SKM-1 (cell line): ENCODE measurements around the gene EMILIN1.

Source experiments
- DNase-seq: peaks from one replicate; lab custom pipeline; 2025; ENCODE audit not compliant: unreplicated experiment; lab: John Stamatoyannopoulos, UW

EMILIN1 gene

DNA sequence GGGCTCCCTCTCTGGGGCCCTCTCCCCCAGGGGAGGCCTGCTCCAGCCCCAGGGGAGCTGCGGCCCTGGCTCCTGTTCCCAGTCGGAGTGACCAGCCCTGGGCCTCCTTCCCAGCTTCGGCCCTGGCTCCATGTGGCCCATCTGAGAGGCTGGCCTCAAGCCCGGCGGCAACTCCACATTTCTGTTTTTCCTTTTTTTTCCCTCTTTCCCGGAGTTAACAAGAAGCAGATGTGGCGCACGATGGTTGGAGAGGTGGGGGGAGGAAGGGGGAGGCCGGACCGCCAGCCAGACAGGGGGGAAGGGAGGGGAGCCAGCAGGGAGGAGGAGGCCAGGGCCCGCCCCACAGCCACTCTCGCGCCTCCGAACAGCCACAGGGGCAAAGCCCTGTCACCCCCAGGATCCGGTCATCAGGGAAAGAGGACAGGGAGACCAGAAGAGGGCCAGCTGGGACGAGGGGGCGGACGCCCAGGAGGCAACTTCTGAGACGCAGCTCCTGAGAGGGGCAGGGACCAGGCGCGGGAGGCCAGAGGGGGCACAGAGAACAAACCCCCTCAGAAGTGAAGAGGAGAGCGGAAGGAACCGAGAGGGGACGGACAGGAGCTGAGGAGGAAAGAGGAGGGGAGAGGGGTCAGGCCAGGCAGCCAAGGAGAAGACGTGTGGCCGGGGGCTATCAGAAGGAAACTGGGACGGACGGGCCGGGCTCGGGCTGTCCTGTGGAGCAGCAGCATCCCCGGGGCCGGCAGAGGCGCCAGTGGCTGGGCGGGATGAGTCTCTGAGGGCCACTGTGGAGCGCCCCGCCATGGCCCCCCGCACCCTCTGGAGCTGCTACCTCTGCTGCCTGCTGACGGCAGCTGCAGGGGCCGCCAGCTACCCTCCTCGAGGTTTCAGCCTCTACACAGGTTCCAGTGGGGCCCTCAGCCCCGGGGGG, at the start of gene EMILIN1:
EMILIN1 (plus strand) TSS at position 349 of the 928 bp plus-strand sequence; CDS start at position 800, 451 bp downstream.
- DNase-seq: no peak

DNA sequence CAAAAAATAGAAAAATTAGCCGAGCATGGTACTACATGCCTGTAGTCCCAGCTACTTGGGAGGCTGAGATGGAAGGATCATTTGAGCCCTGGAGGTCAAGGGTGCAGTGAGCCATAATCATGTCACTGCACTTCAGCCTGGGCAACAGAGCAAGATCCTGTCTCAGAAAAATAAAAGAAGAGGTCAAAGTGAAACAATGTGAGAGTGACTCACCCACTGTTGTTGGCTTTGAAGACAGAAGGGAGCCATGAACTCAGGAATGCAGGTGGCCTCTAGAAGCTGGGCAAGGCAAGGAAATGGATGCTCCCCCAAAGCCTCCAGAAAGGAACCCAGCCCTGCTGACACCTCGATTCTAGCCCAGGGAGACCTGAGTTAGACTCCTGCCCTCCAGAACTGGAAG, 49.4 kb upstream of the EMILIN1 start:
- DNase-seq: no peak

DNA sequence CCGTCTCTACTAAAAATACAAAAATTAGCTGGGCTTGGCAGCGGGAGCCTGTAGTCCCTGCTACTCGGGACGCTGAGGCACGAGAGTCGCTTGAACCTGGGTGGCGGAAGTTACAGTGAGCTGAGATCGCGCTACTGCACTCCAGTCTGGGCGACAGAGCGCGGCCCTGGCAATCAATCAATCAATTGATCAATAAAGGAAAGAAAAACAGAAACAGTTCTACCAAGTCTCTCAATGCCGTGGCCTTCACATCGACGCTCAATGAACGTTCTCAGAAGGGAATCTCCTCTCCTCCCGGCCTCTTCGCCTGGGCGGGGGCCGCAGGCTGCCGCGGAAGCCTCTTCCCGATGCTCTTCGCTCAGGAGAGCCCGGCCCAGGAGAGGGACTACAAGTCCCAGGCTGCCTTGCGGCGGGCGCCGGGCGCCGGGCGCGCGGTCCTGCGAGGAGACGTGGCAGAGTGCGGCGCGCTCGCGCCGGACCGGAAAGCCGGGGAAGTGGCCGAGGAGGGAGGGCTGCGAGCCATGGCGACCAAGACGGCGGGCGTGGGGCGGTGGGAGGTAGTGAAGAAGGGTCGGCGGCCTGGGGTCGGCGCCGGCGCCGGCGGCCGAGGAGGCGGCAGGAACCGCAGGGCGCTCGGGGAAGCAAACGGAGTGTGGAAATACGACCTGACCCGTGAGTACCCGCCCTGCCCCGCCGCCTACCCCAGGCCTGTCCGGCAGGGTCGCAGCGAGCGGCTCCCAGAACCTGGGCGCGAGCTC, 45.7 kb upstream of the EMILIN1 start, which contains the start of gene TMEM214:
TMEM214 (plus strand) TSS at position 471 of the 758 bp plus-strand sequence; CDS start at position 522, 51 bp downstream.
- peak; percentile 64 for DNase-seq

DNA sequence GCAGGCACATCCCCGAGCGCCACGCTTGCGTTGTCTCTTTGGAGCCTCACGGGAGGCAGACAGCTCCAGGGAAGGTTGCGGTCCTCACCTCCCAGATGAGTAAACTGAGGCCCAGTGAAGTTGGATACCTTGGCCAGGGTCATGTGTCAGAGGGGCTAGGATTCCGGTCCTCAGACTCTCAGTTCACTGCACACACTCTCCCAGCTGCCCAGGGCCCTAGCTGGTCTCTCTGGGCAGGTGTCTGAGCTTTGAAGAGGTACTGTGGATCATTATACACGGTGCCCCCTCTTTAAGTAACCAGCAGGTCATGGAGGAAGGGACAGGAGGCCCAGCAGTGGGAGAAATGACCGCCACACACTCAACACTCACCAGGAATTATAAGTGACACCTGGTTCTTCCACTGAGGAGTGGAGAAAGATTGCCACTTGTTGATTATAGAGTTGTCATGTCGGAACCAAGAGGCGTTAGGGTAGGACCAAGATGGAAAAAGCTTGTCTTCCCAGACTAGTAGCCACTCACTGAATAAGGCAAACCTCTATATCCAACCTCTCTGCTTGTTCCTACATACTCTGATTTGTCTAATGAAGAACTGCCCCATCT, 45.1 kb upstream of the EMILIN1 start:
- no peak for DNase-seq

DNA sequence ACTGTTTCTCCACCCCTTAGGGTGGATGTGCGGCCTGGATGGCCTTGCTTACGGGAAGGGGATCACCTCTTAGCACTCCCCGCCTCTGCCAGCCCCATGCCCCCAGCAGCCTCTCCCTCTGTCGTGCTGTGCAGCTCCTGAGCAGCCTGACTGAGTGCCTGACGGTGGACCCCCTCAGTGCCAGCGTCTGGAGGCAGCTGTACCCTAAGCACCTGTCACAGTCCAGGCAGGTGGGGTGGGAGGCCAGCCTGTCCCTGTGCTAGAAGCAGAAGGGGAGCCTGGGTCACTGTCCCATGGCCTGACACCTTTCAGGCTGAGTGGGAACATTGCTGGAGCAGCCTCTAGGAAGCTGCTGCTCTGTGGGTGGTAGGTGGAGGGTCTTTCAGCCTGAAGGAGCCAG, 40.4 kb upstream of the EMILIN1 start:
- no peak for DNase-seq

DNA sequence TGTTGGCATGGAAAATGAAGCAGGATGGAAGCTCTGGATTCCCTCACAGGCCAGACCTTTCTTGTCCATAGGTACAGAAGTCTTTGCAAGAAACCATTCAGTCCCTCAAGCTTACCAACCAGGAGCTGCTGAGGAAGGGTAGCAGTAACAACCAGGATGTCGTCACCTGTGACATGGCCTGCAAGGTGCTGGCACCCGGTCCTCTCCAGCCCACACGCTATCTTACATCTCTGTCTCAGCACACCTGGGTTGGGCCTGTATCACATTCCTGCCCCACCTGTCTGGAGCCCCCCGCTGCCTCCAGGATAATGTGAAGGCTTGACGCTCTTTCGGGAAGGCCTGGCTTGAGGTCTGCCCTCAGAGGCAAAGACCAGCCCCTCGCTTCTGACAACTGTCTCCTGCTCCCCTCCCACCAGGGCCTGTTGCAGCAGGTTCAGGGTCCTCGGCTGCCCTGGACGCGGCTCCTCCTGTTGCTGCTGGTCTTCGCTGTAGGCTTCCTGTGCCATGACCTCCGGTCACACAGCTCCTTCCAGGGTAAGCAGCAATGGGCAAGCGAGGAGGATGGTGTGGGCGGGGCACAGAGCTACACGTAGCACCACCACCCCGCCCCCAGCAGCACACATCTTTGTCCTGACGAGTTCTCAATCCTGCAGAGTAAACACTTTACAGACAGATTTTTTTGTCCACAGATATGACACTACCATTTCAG, 39.6 kb upstream of the EMILIN1 start:
- DNase-seq: no peak

DNA sequence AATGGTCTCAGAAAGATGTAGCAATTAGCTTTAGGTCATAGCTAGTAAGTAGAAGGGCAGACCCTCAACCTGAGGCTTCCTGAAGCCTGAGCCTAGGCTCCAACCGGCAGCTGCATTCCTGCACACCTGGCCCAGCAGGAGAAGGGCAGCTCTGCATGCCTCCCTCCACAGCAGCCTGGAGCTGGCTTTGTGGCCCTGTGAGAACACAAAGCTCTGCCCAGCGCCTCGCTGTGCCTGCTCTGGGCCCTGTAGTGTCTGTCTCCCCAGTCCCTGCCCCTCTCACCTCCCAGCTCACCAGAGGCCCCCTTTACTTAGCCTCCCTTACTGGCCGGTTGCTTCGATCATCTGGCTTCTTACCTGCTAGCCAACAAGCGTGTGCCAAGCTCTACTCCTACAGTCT, 39.0 kb upstream of the EMILIN1 start:
- no peak for DNase-seq

DNA sequence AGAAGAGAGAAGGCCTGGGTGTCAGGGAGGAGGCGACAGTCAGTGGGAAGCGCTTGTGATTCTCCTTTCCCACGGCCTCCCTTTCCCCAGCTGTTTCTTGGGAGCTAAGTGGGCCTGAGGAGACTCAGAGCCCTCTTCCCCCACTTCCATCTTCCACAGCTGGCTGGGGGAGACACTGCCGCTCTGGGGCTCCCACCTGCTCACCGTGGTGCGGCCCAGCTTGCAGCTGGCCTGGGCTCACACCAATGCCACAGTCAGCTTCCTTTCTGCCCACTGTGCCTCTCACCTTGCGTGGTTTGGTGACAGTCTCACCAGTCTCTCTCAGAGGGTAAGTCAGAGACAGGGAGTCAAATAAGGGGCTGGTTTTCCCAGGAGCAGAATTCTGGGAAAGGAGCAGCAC, 38.5 kb upstream of the EMILIN1 start:
- DNase-seq: no peak

DNA sequence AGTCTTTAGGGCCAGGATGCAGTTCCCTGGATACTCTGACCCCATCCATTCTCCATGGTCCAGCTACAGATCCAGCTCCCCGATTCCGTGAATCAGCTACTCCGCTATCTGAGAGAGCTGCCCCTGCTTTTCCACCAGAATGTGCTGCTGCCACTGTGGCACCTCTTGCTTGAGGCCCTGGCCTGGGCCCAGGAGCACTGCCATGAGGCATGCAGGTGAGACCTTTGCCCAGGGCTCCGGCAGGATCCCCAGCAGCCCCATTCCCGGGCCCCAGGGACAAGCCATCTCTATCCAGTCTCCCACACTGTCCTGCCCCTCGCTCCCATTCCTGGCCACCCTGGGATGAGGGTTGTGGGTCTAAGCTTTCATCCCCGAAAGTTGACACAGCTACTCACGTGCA, 38.1 kb upstream of the EMILIN1 start:
- DNase-seq: no peak

DNA sequence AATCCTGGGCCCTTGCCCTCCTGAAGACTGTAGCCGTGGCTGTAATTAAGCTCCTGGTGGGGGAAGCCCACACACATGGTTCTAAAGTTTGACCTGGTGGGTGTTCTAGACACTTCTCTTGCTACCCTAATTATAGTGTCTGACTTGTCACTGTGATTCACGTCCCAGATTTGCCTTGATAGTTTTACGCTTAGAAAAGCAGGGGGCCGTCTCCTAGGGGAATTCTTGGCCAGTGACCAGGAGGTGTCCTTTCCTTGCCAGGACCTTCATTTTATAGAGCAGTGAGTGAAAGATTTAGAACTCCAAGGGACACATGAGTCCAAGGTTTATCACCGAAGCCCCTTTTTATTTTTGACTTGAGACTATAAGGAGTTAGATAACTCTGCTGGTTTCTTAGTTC, 36.7 kb upstream of the EMILIN1 start:
- no peak for DNase-seq

DNA sequence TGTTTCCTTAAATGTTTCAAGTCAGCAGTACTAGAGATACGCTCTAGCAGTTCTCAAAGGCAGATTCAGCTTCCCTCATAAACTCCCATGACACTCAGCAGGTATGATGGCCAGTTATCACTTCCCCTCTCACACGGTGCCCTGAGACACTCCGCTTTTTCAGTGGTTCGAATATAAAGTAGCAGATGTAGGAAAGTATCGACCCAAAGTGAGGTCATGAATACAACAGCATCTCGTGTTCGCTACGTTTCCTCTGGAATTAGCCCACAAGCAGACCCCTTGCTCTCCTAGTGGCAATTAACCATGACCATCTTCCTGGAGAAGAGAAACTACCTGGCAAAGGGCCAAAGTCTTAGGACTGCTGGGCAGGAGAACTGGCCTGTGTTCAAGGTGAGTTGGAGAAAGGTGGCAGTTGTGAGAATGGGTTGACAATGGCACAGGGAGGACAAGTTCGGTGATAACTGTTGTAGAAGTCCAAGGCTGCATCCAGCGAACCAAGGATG, 36.2 kb upstream of the EMILIN1 start:
- no peak for DNase-seq

DNA sequence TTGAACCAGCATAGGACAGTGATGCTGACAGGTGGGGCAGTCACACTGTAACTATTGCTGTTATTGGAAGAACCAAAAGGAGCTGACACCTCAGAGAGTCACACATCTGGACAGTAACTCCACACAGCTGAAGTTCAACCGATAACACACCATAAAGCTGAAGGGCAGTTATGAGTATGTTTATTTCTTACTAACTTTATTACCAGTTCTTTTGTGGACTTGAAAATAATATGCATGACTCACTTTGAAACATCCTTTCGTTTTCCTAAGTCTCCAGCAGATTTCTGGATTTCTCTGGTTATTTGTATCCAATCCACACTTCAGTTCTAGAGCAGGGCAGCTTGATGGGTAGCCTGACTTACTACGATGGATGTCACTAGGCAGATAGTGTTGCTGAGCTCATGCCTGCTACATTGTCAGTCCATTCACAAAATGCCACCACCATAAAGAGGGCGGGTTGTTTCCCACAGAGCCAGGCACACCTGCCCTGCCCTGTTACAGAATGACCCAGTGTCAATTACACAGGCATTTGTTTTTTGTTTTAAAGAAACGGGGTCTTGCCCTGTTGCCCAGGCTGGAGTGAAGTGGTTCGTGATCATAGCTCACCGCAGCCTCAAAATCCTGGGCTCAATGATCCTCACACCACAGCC, 35.3 kb upstream of the EMILIN1 start:
- DNase-seq: no peak

DNA sequence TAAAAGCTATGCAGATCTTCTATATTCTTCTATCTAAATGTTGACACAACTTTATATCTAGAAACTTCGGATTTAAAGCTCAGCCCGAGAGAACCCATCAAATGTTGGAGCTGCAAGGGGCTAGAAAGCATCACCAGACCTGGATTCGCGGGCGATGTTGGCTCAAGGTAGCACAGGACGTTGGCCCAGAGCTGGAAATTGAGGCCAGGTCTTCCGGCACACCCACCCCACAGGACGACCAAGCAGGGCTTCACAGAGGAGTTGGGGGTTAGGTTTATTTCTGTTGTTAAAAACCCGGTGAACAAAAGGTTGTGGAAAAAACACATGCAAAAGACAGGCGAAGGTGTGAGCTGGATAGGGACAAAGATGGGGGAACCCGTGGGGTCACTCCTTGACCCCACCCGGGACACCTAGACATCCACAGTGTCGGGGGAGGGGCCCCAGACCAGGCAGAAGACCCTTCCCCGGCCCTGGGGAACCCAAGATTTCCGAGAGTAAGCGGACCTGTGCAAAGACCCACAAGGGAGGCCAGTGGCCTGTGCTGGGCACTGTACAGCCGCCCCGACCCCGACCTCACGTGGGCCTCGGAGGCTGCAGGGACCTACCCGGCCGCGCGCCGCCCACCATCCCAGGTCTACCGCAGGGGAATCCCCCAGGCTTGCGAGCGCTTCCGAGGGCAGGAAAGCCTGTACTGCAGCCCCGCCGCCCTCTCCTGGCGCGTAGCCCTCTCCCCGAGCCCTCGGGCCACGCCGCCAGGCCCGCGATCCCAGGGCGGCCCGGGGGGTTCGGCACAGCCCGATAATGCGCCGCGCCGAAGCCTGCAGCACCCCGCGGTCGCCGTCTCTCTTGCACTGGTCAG, 28.8 kb upstream of the EMILIN1 start:
- DNase-seq: no peak

DNA sequence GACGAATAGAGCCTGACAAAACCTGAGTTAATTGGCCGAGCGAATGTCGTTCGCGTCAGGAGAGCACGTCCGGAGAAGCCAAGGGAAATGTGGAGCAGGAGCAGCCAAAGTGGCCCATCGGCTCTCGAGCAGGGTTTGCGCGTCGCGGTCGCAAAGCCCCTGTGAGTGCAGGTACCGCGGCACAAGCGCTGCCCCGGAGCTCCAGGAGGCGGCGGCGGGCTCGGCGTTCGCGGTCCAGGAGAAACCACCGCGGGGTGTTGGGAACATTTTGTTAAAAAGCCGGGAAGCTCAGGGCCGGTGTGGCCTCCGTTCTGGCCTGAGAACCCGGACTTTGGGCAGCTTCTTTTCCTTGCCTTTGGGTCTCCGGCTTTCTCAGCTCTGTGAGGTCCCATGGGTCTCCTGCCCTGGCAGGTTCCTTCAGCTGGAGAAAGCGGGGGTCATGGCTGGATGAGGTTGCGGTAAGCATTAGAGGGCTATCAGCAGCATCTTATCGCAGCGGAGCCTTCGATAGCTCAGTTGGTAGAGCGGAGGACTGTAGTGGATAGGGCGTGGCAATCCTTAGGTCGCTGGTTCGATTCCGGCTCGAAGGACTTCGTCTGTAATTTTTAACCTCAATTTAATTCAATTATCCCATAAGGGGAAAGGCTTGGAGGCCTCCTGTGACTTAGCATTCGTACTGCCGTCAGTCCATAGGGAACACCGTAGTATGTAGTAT, 28.0 kb upstream of the EMILIN1 start:
- DNase-seq: peak; percentile 96

DNA sequence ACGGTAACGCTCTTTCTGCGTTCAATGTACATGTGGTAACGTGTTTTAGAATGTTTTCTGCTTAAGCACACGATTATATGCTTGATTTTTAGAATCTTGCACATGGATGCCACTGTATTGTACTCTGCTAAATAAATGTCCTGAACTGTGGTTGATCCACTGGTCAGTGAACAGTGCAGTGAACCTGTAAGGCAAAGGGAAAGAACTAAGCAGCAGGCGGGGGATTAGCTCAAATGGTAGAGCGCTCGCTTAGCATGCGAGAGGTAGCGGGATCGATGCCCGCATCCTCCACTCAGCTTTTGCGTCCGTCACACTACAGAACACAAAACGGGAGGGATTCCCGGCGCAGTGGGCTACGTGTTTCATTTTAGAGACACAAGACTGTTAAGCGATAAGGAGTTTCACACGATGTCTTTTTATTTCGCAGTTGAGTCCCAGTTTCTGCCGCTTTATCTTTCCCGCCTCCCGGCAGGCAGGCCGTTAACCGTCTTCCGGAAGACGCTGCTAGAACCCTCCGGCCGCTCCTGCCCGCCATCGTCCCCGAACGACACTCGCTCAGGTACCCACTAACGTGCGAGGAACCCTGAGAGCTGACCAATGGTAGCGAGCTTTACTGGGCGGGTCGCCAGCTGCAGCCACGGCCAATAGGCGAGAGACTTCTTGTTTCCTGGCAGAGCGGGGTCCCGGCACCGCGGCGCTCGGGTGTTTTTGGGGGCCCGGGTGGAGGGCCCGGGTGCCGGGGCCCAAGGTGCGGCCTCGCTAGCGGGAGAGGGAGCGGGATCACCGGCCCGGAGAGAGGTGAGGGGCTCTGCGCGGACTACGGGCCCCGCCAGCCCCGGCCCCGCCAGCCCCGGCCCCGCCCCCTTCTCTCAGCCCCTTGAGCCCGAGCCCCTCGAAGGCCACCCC, 27.2 kb upstream of the EMILIN1 start, which contains the start of gene AGBL5:
AGBL5 (plus strand) TSS at position 673 of the 906 bp plus-strand sequence. CDS start 1,291 bp downstream, outside the sequence.
- peak; percentile 86 for DNase-seq

DNA sequence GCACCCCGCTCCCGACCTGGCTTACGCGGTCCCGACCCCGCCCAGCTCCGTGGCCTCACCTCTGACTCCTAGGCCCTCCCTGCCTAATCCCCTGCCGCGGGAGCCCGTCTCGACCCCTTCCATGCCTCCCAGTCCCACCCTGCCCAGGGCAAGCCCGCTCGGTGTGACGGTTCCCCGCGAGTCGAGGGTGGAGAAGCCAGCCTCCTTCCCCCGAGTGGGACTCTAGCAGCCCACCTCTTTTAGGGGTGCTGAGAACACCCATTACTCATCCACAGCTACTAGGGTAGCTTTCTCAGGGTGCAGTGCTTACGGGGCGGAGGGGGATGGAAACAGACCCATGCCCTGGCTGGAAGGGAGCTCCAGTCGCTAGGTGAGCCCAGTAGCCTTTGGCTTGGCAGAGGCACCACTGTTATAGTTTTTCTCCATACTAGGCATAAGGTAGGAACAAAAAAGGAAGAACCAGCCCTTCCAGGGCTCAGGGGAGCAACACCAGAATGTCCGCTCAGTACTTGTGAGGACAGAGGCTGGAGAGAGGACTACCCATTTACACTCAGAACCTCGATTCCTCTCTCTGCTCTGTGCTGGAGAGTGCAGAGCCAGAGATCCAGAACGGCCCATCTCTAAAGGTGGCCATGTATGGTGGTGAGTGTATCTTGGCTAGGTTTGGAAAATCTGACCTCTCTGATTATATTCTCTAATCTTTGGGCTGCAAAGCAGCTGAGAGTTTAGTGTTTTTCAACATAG, 26.3 kb upstream of the EMILIN1 start:
- DNase-seq: no peak

DNA sequence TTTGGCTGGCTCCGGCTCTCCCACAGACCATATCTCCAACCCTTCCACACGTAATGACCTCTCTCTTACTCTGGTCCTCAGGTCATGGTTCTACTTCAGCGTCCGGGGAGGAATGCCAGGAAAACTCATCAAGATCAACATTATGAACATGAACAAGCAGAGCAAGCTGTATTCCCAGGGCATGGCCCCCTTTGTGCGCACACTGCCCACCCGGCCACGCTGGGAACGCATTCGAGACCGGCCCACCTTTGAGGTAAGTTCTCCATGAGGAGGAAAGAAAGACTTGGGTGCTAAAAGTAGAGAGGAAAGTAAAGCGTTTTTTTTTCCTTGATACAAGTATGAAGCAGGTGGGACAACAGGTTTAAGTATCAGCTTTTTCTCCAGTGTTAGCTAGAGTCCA, 25.1 kb upstream of the EMILIN1 start:
- DNase-seq: no peak
